ENCODE data around the gene ST8SIA5.

Gene ST8SIA5

DNA sequence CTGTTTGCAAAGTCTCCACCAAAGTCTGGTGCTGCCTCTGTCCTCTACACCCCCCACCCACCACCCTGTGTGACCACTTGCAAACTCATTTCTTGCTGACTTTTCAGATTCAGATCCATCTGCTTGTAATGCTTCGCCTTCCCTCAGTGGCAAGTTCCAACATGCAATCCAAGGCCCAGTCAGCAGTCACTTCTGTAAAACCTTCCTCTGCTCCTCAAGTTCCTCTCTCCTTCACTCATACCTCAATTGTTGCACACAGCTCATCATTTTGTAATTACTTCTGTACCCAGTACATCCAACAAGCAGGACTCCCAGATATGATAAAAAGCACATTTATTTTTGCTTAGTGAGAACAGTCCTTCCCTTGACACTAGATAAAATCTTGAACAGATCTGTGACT, 93.3 kb downstream of the ST8SIA5 start:
- TF ChIP-seq, protein P1, sequence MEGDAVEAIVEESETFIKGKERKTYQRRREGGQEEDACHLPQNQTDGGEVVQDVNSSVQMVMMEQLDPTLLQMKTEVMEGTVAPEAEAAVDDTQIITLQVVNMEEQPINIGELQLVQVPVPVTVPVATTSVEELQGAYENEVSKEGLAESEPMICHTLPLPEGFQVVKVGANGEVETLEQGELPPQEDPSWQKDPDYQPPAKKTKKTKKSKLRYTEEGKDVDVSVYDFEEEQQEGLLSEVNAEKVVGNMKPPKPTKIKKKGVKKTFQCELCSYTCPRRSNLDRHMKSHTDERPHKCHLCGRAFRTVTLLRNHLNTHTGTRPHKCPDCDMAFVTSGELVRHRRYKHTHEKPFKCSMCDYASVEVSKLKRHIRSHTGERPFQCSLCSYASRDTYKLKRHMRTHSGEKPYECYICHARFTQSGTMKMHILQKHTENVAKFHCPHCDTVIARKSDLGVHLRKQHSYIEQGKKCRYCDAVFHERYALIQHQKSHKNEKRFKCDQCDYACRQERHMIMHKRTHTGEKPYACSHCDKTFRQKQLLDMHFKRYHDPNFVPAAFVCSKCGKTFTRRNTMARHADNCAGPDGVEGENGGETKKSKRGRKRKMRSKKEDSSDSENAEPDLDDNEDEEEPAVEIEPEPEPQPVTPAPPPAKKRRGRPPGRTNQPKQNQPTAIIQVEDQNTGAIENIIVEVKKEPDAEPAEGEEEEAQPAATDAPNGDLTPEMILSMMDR (conservative IDR thresholded peaks at IDR 0.05; ENCODE audit: low read depth, low read length), result no peak
- H3K27ac ChIP-seq, result no peak overlapping the region
- H3K9ac ChIP-seq, result no peak overlapping the region
- H3K27me3 ChIP-seq (ENCODE audit: insufficient read depth, low read depth), result no peaks in the 10 kb centered on the region
- no peaks in the 10 kb centered on the region for H3K4me1 ChIP-seq (ENCODE audit: low read depth, poor library complexity, severe bottlenecking)
- H3K79me2 ChIP-seq (ENCODE audit: insufficient read depth, low read depth), result no peaks in the 10 kb centered on the region
- no peaks in the 10 kb centered on the region for H4K20me1 ChIP-seq (ENCODE audit: insufficient read depth)
- H3K4me2 ChIP-seq, result no peak overlapping the region
- no peaks in the 10 kb centered on the region for H3K36me3 ChIP-seq (ENCODE audit: insufficient read depth)
- H2AFZ ChIP-seq (ENCODE audit: low read depth), result no peak overlapping the region
- H3K4me3 ChIP-seq (IDR thresholded peaks at IDR 0.05; ENCODE audit: insufficient read depth, low read depth, low read length), result no peak overlapping the region

DNA sequence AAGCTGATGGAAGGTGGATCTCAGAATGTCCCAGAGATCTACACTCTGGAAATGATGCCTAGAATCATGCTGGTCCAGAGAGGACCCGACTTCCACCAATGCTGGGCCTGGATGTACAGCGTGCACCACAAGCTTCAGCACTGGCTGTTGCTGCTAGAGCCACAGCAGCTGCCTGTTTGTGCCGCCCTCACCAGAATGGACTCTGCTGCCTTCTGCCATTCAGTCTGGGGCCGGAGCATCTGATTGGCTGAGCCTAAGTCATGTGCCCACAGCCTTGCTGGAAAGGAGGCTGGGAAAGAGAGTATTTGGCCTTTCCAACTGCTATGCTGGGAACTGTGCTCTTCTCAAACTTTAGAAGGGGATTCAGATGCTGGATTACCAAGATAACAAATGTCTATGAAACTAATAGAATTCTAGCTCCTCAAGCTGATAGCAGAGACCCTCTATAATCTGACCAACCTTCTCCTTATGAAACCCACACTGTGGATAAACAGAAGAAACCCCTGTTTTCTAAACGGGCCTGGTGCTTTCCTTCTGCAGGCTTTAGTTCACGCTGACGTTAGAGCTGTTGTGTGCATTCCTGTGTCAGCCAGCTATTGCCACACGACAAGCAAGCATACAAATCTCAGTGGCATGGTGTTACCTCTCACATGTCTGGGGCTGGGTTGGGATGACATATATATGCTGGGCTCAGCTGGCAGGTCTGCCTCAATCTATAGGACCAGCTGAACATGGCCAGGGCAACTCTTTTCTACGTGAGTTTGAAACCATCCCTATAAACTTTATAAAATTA, 95.7 kb downstream of the ST8SIA5 start:
- Histone ChIP-seq H3K27me3 (ENCODE audit: insufficient read depth, low read depth) (no peaks in the 10 kb centered on the region), H4K20me1 (ENCODE audit: insufficient read depth) (no peaks in the 10 kb centered on the region), H2AFZ (ENCODE audit: low read depth) (no peak overlapping the region), H3K4me2 (no peak overlapping the region), H3K9ac (no peak overlapping the region), H3K27ac (no peak overlapping the region), H3K36me3 (ENCODE audit: insufficient read depth) (no peaks in the 10 kb centered on the region), H3K4me1 (ENCODE audit: low read depth, poor library complexity, severe bottlenecking) (no peaks in the 10 kb centered on the region), H3K4me3 (IDR thresholded peaks at IDR 0.05; ENCODE audit: insufficient read depth, low read depth, low read length) (no peak overlapping the region), H3K79me2 (ENCODE audit: insufficient read depth, low read depth) (no peaks in the 10 kb centered on the region)
- TF ChIP-seq, protein P1 (conservative IDR thresholded peaks at IDR 0.05; ENCODE audit: low read depth, low read length), result no peak

DNA sequence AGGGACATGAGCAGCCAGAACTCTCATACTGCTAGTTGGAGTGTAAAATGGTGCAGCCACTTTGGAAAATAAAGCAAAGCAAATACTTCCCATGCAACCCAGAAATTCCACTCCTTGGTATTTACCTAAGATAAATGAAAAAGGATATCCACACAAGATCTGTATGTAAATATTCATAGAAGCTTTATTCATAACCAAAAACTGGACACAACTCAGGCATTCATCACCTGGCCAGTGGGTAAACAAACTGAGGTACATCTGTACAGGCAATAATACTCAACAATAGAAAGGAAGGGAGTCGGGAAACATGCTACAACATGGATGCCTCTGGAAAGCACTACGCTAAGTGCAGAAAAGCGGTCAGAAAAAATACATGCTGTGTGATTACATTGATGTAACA, 97.4 kb downstream of the ST8SIA5 start:
- Histone ChIP-seq H4K20me1 (ENCODE audit: insufficient read depth) (no peaks in the 10 kb centered on the region), H3K4me3 (IDR thresholded peaks at IDR 0.05; ENCODE audit: insufficient read depth, low read depth, low read length) (no peak overlapping the region), H2AFZ (ENCODE audit: low read depth) (no peak overlapping the region), H3K79me2 (ENCODE audit: insufficient read depth, low read depth) (no peaks in the 10 kb centered on the region), H3K4me1 (ENCODE audit: low read depth, poor library complexity, severe bottlenecking) (no peaks in the 10 kb centered on the region), H3K9ac (no peak overlapping the region), H3K27ac (no peak overlapping the region), H3K27me3 (ENCODE audit: insufficient read depth, low read depth) (no peaks in the 10 kb centered on the region), H3K36me3 (ENCODE audit: insufficient read depth) (no peaks in the 10 kb centered on the region), H3K4me2 (no peak overlapping the region)
- TF ChIP-seq, protein P1 (conservative IDR thresholded peaks at IDR 0.05; ENCODE audit: low read depth, low read length), result no peak

DNA sequence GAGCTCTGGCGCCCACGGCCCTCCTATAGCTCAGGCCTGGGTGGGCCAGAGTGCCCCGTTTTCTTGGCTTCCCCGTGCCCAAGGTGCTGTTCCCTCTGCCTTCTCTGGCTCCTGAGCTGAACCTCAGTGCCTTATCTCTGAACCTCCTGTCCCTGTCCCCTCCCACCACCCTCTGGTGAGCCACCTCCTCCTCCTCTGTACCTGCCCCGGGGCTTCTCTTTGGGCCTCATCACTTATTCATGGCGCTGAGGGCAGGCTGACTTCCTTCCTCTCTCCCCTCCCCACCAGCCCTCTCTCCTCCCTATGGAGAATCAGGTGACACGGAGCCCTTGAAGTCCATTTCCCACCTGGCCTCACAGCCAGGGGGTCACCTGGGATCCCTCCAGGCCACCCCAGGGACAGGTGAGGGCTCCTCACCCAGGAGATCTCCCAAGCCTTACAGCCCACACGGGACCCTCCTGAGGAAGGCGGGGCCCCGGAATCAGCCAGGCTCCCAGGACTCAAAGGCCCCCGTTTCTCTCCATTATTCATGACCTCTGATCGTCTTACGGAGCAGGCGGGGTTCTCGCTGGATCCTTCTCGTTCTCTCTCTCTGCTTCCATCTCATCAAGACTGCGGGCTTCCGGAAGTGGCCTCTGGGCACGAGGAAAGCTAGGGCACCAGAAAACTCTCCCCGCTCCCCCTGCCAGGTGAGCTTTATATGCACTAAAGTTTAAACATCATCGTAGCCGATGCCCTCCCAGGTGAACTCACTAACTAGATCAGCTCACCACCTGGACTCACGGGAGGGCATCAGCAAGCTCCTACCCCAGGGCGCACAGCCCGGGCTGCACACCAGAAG, 99.5 kb downstream of the ST8SIA5 start, which contains the start of gene LOXHD1:
LOXHD1 (minus strand) TSS at position 106 of the 841 bp plus-strand sequence. CDS start 187 bp downstream, outside the sequence.
- no peaks in the 10 kb centered on the region for H3K36me3 ChIP-seq (ENCODE audit: insufficient read depth)
- TF ChIP-seq, protein P1 (conservative IDR thresholded peaks at IDR 0.05; ENCODE audit: low read depth, low read length), result no peak
- no peak within 1 kb of the TSS for H2AFZ ChIP-seq (ENCODE audit: low read depth)
- H4K20me1 ChIP-seq (ENCODE audit: insufficient read depth), result no peaks in the 10 kb centered on the region
- H3K79me2 ChIP-seq (ENCODE audit: insufficient read depth, low read depth), result no peaks in the 10 kb centered on the region
- no peaks in the 10 kb centered on the region for H3K4me1 ChIP-seq (ENCODE audit: low read depth, poor library complexity, severe bottlenecking)
- no peak within 1 kb of the TSS for H3K4me2 ChIP-seq
- H3K27me3 ChIP-seq (ENCODE audit: insufficient read depth, low read depth), result no peaks in the 10 kb centered on the region
- no peak within 1 kb of the TSS for H3K4me3 ChIP-seq (IDR thresholded peaks at IDR 0.05; ENCODE audit: insufficient read depth, low read depth, low read length)
- no peak within 1 kb of the TSS for H3K27ac ChIP-seq
- no peak within 1 kb of the TSS for H3K9ac ChIP-seq

All from KMS-11 (cell line).